ENCODE measurements around the gene RAD51B.

The RAD51B gene

GRCh38 chr14:68507544-68508081, 688.0 kb downstream of the RAD51B start:
- peak; percentile 38 for DNase-seq

GRCh38 chr14:68508581-68508980, 689.0 kb downstream of the RAD51B start:
- DNase-seq = no peak

GRCh38 chr14:68509188-68509983, 689.8 kb downstream of the RAD51B start:
- DNase-seq = no peak

GRCh38 chr14:68510201-68511128, 690.9 kb downstream of the RAD51B start:
- no peak for DNase-seq

GRCh38 chr14:68511129-68512047, 691.8 kb downstream of the RAD51B start:
- no peak for DNase-seq

GRCh38 chr14:68512088-68512487, 692.5 kb downstream of the RAD51B start:
- no peak for DNase-seq

GRCh38 chr14:68513137-68513536, 693.6 kb downstream of the RAD51B start:
- no peak for DNase-seq

GRCh38 chr14:68513838-68514607, 694.4 kb downstream of the RAD51B start:
- DNase-seq = no peak

- no peak for DNase-seq
Observed at GRCh38 chr14:68514608-68515194, 695.1 kb downstream of the RAD51B start.

- DNase-seq = no peak
Observed at GRCh38 chr14:68516342-68516741, 696.8 kb downstream of the RAD51B start.

- no peak for DNase-seq
Observed at GRCh38 chr14:68518166-68518565, 698.6 kb downstream of the RAD51B start.

- DNase-seq = no peak
Observed at GRCh38 chr14:68518761-68519670, 699.4 kb downstream of the RAD51B start.

GRCh38 chr14:68519671-68520187, 700.1 kb downstream of the RAD51B start:
- DNase-seq = no peak

- DNase-seq = peak; percentile 81
Observed at GRCh38 chr14:68520637-68521556, 701.3 kb downstream of the RAD51B start.

- no peak for DNase-seq
Observed at GRCh38 chr14:68521557-68521901, 702.0 kb downstream of the RAD51B start.

- no peak for DNase-seq
Observed at GRCh38 chr14:68521961-68522509, 702.5 kb downstream of the RAD51B start.

- DNase-seq = no peak
Observed at GRCh38 chr14:68522510-68523325, 703.1 kb downstream of the RAD51B start.

- DNase-seq = no peak
Observed at GRCh38 chr14:68523326-68523610, 703.7 kb downstream of the RAD51B start.

All from NCI-H510A (cell line).